Heart right ventricle (tissue), 16 donors: ENCODE data around the gene MGLL. TPM values are rescaled to one million over a fixed set of nuclear protein-coding genes. Genes with fewer than 3 reads are reported as not detected.

Experiments
- ATAC-seq, 8 donors: fragments of 200-7000 bp; cut with Tn5 transposase; one replicate each; pipeline ENCODE4 v1.9.1; 2020; ENCODE audit warnings: mild to moderate bottlenecking in 8 of 8, moderate library complexity in 8 of 8, moderate number of reproducible peaks in 1 of 8
- DNase-seq, 2 donors: peaks; one replicate each; pipeline ENCODE4 v3.0.0-alpha.2; 2020
- H3K27ac ChIP-seq, 10 donors: fragments of 200-600 bp; sonication (generic) in 2 of 10; one replicate each; pipeline versions ENCODE4 v1.5.0 to v1.8.0; 2020 to 2022; ENCODE audit warnings: mild to moderate bottlenecking in 3 of 10
- H3K27me3 ChIP-seq, 7 donors: fragments of 200-600 bp; one replicate each; pipeline ENCODE4 v1.8.0; 2021 to 2022; ENCODE audit warnings: mild to moderate bottlenecking in 2 of 7
- H3K36me3 ChIP-seq, 9 donors: fragments of 200-600 bp; sonication (generic) in 1 of 9; one replicate each; pipeline versions ENCODE4 v1.5.0 to v1.8.0; 2020 to 2022; ENCODE audit warnings: mild to moderate bottlenecking in 2 of 9
- H3K4me1 ChIP-seq, 9 donors: fragments of 200-600 bp; sonication (generic) in 1 of 9; one replicate each; pipeline versions ENCODE4 v1.5.0 to v1.8.0; 2020 to 2022; ENCODE audit warnings: mild to moderate bottlenecking in 4 of 9
- H3K4me3 ChIP-seq, 10 donors: fragments of 200-600 bp; sonication (generic) in 2 of 10; one replicate each; pipeline versions ENCODE4 v1.5.0 to v1.8.0; 2020 to 2022; ENCODE audit warnings: mild to moderate bottlenecking in 7 of 10, moderate library complexity in 2 of 10
- H3K9me3 ChIP-seq, 11 donors: fragments of 200-600 bp in 10 of 11; sonication (generic) in 2 of 11; one replicate each; pipeline versions ENCODE4 v1.5.0 to v1.8.0; 2013 to 2022; ENCODE audit warnings: mild to moderate bottlenecking in 2 of 11, control low read depth in 1 of 11, moderate library complexity in 1 of 11
- WGBS, 2 donors: extraction: QIAGEN DNeasy Blood & Tissue Kit; methylation state at CpG; one replicate each; pipeline ENCODE4 v1.1.7; 2013; ENCODE audit warnings: inconsistent platforms in 1 of 2; 5-methylcytosine and 5-hydroxymethylcytosine counted together
- intact Hi-C, 10 donors: fragments of 100-400 bp; cut with DNase I; formaldehyde crosslinking; loops; one replicate each; pipeline versions ENCODE4 v1.11.1 to v1.14.2; 2022
- polyA plus RNA-seq, 2 donors: library from polyadenylated mRNA; stranded (reverse); fragments of 200-250 nt; gene quantifications; one replicate each; pipeline ENCODE4 v1.2.3, GENCODE V29; 2013
- total RNA-seq, 10 donors: library from RNA; stranded (reverse); fragmentation: NEBNext Ultra II Directional in 3 of 10; extraction: Animal tissue kit (Norgen Biotek cat#: 25700) in 3 of 10; gene quantifications; one replicate each; pipeline versions ENCODE4 v1.2.1 to v1.2.4, GENCODE V29; 2021 to 2023
- TF ChIP-seq, protein P1 (sequence below), 9 donors: fragments of 200-600 bp; sonication (generic) in 2 of 9; IDR thresholded peaks; one replicate each; pipeline versions ENCODE4 v1.5.0 to v1.8.0; 2021 to 2022; ENCODE audit warnings: antibody characterized with exemption in 9 of 9, mild to moderate bottlenecking in 5 of 9, moderate library complexity in 1 of 9
- donor health status: Arrhythmogenic right ventricular cardiomyopathy.
- donor health status: ischemic (EF 13 %, LVEDD 7.1; RV severe dilation, severe dysfunction).
- donor health status: healthy with polysubstance abuse.
- donor health status: DM: no; HTN: yes; CAD: no.
- donor health status: DM: no; HTN: no; CAD: no.
- donor health status: ischemic (EF 25% LVEDD 6.9; RV normal size, moderate dysfunction).
- donor health status: ischemic (EF 25% LVEDD 5.7; RV mildly dilated, moderate dysfunction).
- donor health status: healthy.
- donor health status: DM: yes; HTN: yes; CAD: no.
- donor health status: Ischemic cardiomyopathy.
- donor health status: ischemic (EF 35%, LVEDD 5.7; RV mildly dilated, moderate dysfunction).
- donor health status: nonischemic (EF 11% LVEDD 7.7; RV severe dilation, severe dysfunction).
- donor health status: DM: yes; HTN: yes; CAD: no.
- donor health status: PGD.
- donor health status: ischemic (EF 29% LVEDD 5.4; RV normal size, mild dysfunction).
- donor health status: nonischemic (EF 23%, LVEDD 6.1; RV moderate dilation, normal function).

The MGLL gene
- total and polyA plus RNA-seq, 12 donors, result 35.7 to 103 (median 65.2) TPM

GRCh38 chr3:127734181-127734720 is 88.1 kb downstream of the MGLL start:
- Histone ChIP-seq H3K9me3 (no peaks in the 10 kb centered on the region), H3K4me1 (peaks cover 39 to 99% (median 93%) of the 10 kb centered on the region in 9 donors), H3K36me3 (peaks cover 0 to 22% (median 0%) of the 10 kb centered on the region in 9 donors), H3K27ac (peak overlapping the region; percentile 62 to 94 (median 82)), H3K27me3 (no peaks in the 10 kb centered on the region), H3K4me3 (no peak overlapping the region)
- DNase-seq, result no peak
- whole genome bisulfite sequencing, 2 donors, result 97 to 98% methylated on average over 12 of the region's 12 CpGs
- ATAC-seq, result no peak
- TF ChIP-seq, protein P1, sequence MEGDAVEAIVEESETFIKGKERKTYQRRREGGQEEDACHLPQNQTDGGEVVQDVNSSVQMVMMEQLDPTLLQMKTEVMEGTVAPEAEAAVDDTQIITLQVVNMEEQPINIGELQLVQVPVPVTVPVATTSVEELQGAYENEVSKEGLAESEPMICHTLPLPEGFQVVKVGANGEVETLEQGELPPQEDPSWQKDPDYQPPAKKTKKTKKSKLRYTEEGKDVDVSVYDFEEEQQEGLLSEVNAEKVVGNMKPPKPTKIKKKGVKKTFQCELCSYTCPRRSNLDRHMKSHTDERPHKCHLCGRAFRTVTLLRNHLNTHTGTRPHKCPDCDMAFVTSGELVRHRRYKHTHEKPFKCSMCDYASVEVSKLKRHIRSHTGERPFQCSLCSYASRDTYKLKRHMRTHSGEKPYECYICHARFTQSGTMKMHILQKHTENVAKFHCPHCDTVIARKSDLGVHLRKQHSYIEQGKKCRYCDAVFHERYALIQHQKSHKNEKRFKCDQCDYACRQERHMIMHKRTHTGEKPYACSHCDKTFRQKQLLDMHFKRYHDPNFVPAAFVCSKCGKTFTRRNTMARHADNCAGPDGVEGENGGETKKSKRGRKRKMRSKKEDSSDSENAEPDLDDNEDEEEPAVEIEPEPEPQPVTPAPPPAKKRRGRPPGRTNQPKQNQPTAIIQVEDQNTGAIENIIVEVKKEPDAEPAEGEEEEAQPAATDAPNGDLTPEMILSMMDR (IDR thresholded peaks at IDR 0.05), result no peak
- intact Hi-C loops, result no loop called here

GRCh38 chr3:127733781-127734180 is 88.5 kb downstream of the MGLL start:
- TF ChIP-seq, protein P1 (IDR thresholded peaks at IDR 0.05), result no peak
- intact Hi-C loops, result no loop called here
- peaks cover 36 to 99% (median 91%) of the 10 kb centered on the region in 9 donors for H3K4me1 ChIP-seq
- no peaks in the 10 kb centered on the region for H3K9me3 ChIP-seq
- WGBS, 2 donors, result 88 to 91% methylated on average over 10 of the region's 10 CpGs
- H3K36me3 ChIP-seq, result peaks cover 0 to 22% (median 0%) of the 10 kb centered on the region in 9 donors
- H3K27ac ChIP-seq, result peak overlapping the region in 9 of 10 donors; percentile 62 to 94 (median 83)
- no peak for DNase-seq
- no peak for ATAC-seq
- H3K4me3 ChIP-seq, result no peak overlapping the region
- H3K27me3 ChIP-seq, result no peaks in the 10 kb centered on the region

DNA sequence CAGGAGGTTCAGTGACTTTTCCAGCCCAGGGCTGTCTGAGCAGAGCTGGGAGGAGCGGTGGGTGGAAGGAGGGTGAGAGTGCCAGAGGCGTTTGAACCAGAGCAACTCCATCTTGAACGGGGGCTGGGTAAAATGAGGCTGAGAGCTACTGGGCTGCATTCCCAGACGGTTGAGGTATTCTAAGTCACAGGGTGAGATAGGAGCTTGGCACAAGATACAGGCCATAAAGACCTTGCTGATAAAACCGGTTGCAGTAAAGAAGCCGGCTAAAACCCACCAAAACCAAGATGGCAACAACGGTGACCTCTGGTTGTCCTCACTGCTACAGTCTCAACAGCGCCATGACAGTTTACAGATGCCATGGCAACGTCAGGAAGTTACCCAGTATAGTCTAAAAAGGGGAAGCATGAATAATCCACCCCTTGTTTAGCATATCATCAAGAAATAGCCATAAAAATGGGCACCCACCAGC is 89.4 kb downstream of the MGLL start:
- Histone ChIP-seq H3K27ac (peak overlapping the region in 9 of 10 donors; percentile 28 to 94 (median 65)), H3K36me3 (peaks cover 0 to 22% (median 0%) of the 10 kb centered on the region in 9 donors), H3K9me3 (no peaks in the 10 kb centered on the region), H3K4me1 (peaks cover 31 to 99% (median 88%) of the 10 kb centered on the region in 9 donors), H3K4me3 (no peak overlapping the region), H3K27me3 (no peaks in the 10 kb centered on the region)
- WGBS, 2 donors, result 70 to 72% methylated on average over 9 of the region's 9 CpGs
- ATAC-seq, result no peak
- TF ChIP-seq, protein P1 (IDR thresholded peaks at IDR 0.05), result no peak
- intact Hi-C loops, result no loop called here
- DNase-seq, result no peak

DNA sequence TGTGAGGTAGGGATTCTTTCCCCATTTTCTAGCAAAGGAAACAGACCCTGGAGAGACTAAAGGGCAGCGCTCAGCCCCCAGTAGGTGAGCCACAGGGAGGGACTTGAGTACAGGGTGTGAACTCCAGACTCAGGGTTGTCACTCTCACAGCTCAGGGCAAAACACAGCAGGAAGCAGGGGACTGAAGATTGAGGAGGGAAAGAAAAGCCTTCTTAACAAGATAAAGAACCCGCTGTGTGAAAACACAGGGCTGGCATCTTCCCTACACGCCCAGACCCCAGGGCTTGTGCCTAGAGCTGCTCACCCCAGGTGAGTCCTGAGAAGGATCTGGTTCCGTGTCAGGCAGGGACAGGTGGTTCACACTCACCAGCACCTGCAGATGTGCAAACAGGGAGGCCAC is 90.0 kb downstream of the MGLL start:
- intact Hi-C loops, result no loop called here
- Histone ChIP-seq H3K4me1 (peaks cover 30 to 95% (median 82%) of the 10 kb centered on the region in 9 donors), H3K9me3 (no peaks in the 10 kb centered on the region), H3K27ac (peak overlapping the region in 9 of 10 donors; percentile 28 to 94 (median 62)), H3K27me3 (no peaks in the 10 kb centered on the region), H3K36me3 (peaks cover 0 to 22% (median 0%) of the 10 kb centered on the region in 9 donors), H3K4me3 (no peak overlapping the region)
- TF ChIP-seq, protein P1 (IDR thresholded peaks at IDR 0.05), result no peak
- 92 to 93% methylated on average over 4 of the region's 4 CpGs for WGBS, 2 donors
- DNase-seq (no peak), ATAC-seq (no peak)
